Activated CD8-positive, alpha-beta T cell treated with anti-CD3 and anti-CD28 coated beads for 36 hours (primary cell): ENCODE results near the gene BUD31. TPM values are rescaled to one million over a fixed set of nuclear protein-coding genes. Genes with fewer than 3 reads are reported as not detected.
"Not testable (repeated sequence)": the region's sequence is repeated elsewhere in the genome, so short reads cannot be mapped to it uniquely, and the experiment has no call there.

Source experiments
- ATAC-seq: fragments of 200-7000 bp; cut with Tn5 transposase; one replicate; pipeline ENCODE4 v1.10.0; 2021; ENCODE audit warnings: mild to moderate bottlenecking, moderate library complexity
- CTCF ChIA-PET: fragments of 350-600 bp; sonication (Branson Sonifier 250); formaldehyde crosslinking; loops from one replicate; lab custom pipeline; 2021; ENCODE audit warnings: antibody characterized with exemption; lab: Charles Lee
- POLR2A ChIA-PET: fragments of 350-600 bp; sonication (Branson Sonifier 250); formaldehyde crosslinking; loops from one replicate; lab custom pipeline; 2021; ENCODE audit warnings: antibody characterized with exemption; lab: Charles Lee
- DNase-seq: peaks from one replicate; pipeline ENCODE4 v3.0.0-alpha.2; 2020
- H3K27ac Mint-ChIP-seq: one replicate; pipeline ENCODE4 v1.8.0; 2021; ENCODE audit warnings: mild to moderate bottlenecking, mixed read lengths
- H3K27me3 Mint-ChIP-seq: one replicate; pipeline ENCODE4 v1.8.0; 2021; ENCODE audit warnings: mixed read lengths
- H3K36me3 Mint-ChIP-seq: one replicate; pipeline ENCODE4 v1.8.0; 2021; ENCODE audit warnings: low read depth, mixed read lengths
- H3K4me1 Mint-ChIP-seq: one replicate; pipeline ENCODE4 v1.8.0; 2021; ENCODE audit warnings: low read depth, mixed read lengths
- H3K4me3 Mint-ChIP-seq: one replicate; pipeline ENCODE4 v1.8.0; 2021; ENCODE audit warnings: mild to moderate bottlenecking, moderate library complexity, mixed read lengths
- H3K9me3 Mint-ChIP-seq: one replicate; pipeline ENCODE4 v1.8.0; 2021; ENCODE audit warnings: mixed read lengths
- intact Hi-C: fragments of 100-400 bp; cut with micrococcal nuclease; formaldehyde crosslinking; loops from one replicate; pipeline ENCODE4 v1.10.0; 2022
- total RNA-seq, 2 experiments: library from RNA; stranded (reverse); gene quantifications; one replicate each; pipeline ENCODE4 v1.2.3, GENCODE V29; 2021
- TF ChIP-seq, protein P1 (sequence below): fragments of 200-600 bp; IDR thresholded peaks from one replicate; pipeline ENCODE4 v1.8.0; 2022; ENCODE audit warnings: antibody characterized with exemption, mild to moderate bottlenecking

BUD31 gene
- total RNA-seq, 2 experiments from 2014 or later: 118 to 124 TPM

DNA sequence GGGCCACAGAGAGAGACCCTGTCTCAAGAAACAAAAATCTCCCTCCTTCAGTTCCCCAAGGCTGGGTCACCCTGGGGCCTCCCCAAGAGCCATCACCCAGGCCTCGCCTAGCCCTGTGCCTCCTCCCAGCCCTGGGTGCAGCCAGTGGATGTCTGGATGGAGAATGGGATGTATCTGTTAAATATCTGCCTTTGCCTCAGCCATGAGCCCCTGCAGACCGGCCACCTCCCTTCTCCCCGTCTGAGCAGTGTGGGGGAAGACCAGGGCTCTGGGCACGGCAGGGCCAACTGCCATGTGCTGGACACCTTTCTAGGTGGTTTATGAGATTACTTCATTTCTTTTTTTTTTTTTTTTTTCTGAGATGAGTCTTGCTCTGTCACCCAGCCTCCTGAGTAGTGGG is 24.2 kb upstream of the BUD31 start:
- CTCF ChIA-PET: no interaction called here
- ATAC-seq: no peak
- intact Hi-C loops: no loop called here
- no peak for DNase-seq
- Mint-ChIP-seq H3K36me3 (peaks cover 53% of the 10 kb centered on the region), H3K4me3 (no peak overlapping the region), H3K9me3 (no peaks in the 10 kb centered on the region), H3K4me1 (peaks cover 48% of the 10 kb centered on the region), H3K27ac (peak overlapping the region; percentile 89), H3K27me3 (no peaks in the 10 kb centered on the region)
- TF ChIP-seq, protein P1, sequence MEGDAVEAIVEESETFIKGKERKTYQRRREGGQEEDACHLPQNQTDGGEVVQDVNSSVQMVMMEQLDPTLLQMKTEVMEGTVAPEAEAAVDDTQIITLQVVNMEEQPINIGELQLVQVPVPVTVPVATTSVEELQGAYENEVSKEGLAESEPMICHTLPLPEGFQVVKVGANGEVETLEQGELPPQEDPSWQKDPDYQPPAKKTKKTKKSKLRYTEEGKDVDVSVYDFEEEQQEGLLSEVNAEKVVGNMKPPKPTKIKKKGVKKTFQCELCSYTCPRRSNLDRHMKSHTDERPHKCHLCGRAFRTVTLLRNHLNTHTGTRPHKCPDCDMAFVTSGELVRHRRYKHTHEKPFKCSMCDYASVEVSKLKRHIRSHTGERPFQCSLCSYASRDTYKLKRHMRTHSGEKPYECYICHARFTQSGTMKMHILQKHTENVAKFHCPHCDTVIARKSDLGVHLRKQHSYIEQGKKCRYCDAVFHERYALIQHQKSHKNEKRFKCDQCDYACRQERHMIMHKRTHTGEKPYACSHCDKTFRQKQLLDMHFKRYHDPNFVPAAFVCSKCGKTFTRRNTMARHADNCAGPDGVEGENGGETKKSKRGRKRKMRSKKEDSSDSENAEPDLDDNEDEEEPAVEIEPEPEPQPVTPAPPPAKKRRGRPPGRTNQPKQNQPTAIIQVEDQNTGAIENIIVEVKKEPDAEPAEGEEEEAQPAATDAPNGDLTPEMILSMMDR: no peak
- POLR2A ChIA-PET: interaction anchor here (0.6 kb wide), 1 partner anchor 10 kb away, joined by 3 read pairs; no protein-coding TSS in a partner anchor

DNA sequence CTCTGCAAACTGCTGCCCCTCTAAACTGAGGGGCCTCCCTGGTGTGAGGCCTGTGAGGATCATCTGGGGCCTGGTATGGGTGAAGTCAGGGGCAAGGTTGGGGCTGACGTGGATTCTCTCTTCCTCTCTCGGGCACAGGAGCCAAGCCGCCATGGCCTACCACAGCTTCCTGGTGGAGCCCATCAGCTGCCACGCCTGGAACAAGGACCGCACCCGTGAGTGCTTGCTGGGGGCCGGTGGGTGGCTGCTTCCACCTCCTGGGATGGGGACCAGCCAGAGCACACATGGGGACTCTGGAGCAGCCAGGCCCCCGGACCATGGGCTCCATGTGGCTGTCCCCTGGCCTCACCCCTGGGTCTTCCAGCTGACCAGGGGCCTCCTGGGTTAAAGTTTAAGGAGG is 23.2 kb upstream of the BUD31 start:
- ChIA-PET CTCF (interaction anchor here (0.6 to 1.9 kb wide), 3 partner anchors 20 to 60 kb away, joined by 3 to 7 read pairs (median 7); partner anchors contain the start of gene ARPC1A), POLR2A (interaction anchor here (0.8 to 4.8 kb wide), 4 partner anchors 8 to 22 kb away, joined by 3 to 17 read pairs (median 4); partner anchors contain the start of gene PDAP1)
- Mint-ChIP-seq H3K36me3 (peaks cover 46% of the 10 kb centered on the region), H3K4me1 (peaks cover 39% of the 10 kb centered on the region), H3K27me3 (no peaks in the 10 kb centered on the region), H3K9me3 (no peaks in the 10 kb centered on the region), H3K4me3 (no peak overlapping the region), H3K27ac (peak overlapping the region; percentile 75)
- no peak for ATAC-seq
- intact Hi-C loops: no loop called here
- no peak for DNase-seq
- TF ChIP-seq, protein P1: no peak

DNA sequence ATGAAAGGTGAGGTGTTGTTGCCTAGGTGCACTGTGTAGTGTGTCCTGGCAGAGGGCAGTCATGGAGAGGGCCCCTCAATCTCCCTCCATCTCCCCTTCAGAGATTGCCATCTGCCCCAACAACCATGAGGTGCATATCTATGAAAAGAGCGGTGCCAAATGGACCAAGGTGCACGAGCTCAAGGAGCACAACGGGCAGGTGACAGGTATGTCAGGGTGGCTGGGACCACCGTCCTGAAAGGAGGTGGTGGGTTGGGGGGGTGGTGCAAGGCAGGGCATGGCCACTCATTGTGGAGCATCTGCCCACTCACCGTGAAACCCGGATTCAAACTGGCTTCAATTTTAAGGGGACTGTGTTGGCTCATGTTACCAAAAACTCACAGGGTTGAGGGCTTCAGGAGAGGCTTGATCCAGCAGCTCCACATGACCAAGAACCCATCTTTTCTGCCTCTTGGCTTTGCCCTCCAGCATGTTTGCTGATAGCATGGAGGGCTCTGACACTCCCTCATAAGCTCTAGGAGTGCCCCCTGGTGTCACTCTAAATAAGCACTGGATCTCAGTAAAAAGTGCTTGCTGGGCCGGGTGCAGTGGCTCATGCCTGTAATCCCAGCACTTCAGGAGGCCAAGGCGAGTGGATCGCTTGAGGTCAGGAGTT is 22.1 kb upstream of the BUD31 start:
- DNase-seq (peak; percentile 60), ATAC-seq (peak; percentile 64)
- ChIA-PET POLR2A (interaction anchor here (1.0 to 4.8 kb wide), 6 partner anchors 8 to 23 kb away, joined by 3 to 17 read pairs (median 4); partner anchors contain the start of genes BUD31 and PDAP1), CTCF (interaction anchor here (0.9 to 1.9 kb wide), 6 partner anchors 10 to 61 kb away, joined by 3 to 7 read pairs (median 4); partner anchors contain the start of gene ARPC1A)
- TF ChIP-seq, protein P1: peak; percentile 56
- H3K9me3 Mint-ChIP-seq: no peaks in the 10 kb centered on the region
- intact Hi-C loops: no loop called here
- peak overlapping the region; percentile 75 for H3K27ac Mint-ChIP-seq
- H3K27me3 Mint-ChIP-seq: no peaks in the 10 kb centered on the region
- no peak overlapping the region for H3K4me3 Mint-ChIP-seq
- H3K36me3 Mint-ChIP-seq: peaks cover 47% of the 10 kb centered on the region
- peaks cover 29% of the 10 kb centered on the region for H3K4me1 Mint-ChIP-seq

DNA sequence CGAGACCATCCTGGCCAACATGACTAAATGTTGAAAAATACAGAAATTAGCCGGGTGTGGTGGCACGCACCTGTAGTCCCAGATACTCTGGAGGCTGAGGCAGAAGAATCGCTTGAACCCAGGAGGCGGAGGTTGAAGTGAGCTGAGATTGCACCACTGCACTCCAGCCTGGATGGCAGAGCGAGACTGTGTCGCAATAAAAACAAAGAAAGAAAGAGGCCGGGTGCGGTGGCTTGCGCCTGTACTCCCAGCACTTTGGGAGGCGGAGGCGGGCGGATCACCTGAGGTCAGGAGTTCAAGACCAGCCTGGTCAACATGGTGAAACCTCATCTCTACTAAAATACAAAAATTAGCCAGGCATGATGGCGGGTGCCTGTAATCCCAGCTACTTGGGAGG is 21.5 kb upstream of the BUD31 start:
- H3K9me3 Mint-ChIP-seq, H3K4me3 Mint-ChIP-seq, ATAC-seq, DNase-seq, intact Hi-C loops, H3K27me3 Mint-ChIP-seq: not testable (repeated sequence)
- Mint-ChIP-seq H3K36me3 (peaks cover 48% of the 10 kb centered on the region), H3K4me1 (peaks cover 32% of the 10 kb centered on the region), H3K27ac (peak overlapping the region; percentile 75)
- ChIA-PET POLR2A (interaction anchor here (0.8 to 4.8 kb wide), 5 partner anchors 11 to 22 kb away, joined by 3 to 17 read pairs (median 4); partner anchors contain the start of genes BUD31 and PDAP1), CTCF (interaction anchor here (0.8 to 1.9 kb wide), 5 partner anchors 9 to 62 kb away, joined by 4 to 7 read pairs (median 5); partner anchors contain the start of gene ARPC1A)
- TF ChIP-seq, protein P1: peak; percentile 26

DNA sequence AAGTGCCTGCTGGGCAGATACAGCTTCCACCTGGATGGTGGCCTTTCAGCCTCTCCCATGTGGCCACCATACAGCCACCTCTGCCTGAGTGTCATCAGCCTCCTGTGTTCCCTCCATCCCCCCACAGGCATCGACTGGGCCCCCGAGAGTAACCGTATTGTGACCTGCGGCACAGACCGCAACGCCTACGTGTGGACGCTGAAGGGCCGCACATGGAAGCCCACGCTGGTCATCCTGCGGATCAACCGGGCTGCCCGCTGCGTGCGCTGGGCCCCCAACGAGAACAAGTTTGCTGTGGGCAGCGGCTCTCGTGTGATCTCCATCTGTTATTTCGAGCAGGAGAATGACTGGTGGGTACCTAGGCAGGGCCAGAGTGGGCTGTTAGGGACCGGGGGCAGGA is 20.9 kb upstream of the BUD31 start:
- Mint-ChIP-seq H3K36me3 (peaks cover 48% of the 10 kb centered on the region), H3K4me1 (peaks cover 35% of the 10 kb centered on the region), H3K4me3 (no peak overlapping the region), H3K9me3 (no peaks in the 10 kb centered on the region), H3K27ac (no peak overlapping the region), H3K27me3 (no peaks in the 10 kb centered on the region)
- ChIA-PET POLR2A (interaction anchor here (0.7 to 4.8 kb wide), 5 partner anchors 12 to 382 kb away, joined by 3 to 17 read pairs (median 4); partner anchors contain the start of gene PDAP1), CTCF (interaction anchor here (0.8 to 1.9 kb wide), 3 partner anchors 9 to 23 kb away, joined by 4 to 5 read pairs (median 5); no protein-coding TSS in a partner anchor)
- ATAC-seq: no peak
- TF ChIP-seq, protein P1: no peak
- no peak for DNase-seq
- intact Hi-C loops: no loop called here
